ENCODE measurements around the gene ETNK2.

The ETNK2 gene

GRCh38 chr1:204081791-204082513, 69.9 kb downstream of the ETNK2 start:
- DNase-seq, result no peak
- H3K4me3 ChIP-seq (ENCODE audit: low read depth, low read length), result no peak overlapping the region
- no peaks in the 10 kb centered on the region for H3K36me3 ChIP-seq
- H3K9me3 ChIP-seq (ENCODE audit: severe bottlenecking), result no peaks in the 10 kb centered on the region
- no peak for TF ChIP-seq CTCF (IDR thresholded peaks at IDR 0.05; ENCODE audit: low read depth, low read length)
- no peaks in the 10 kb centered on the region for H3K27me3 ChIP-seq (ENCODE audit: insufficient read depth, low read depth, severe bottlenecking)
- no peak overlapping the region for H3K27ac ChIP-seq

GRCh38 chr1:204081164-204081790, 70.6 kb downstream of the ETNK2 start:
- TF ChIP-seq CTCF (IDR thresholded peaks at IDR 0.05; ENCODE audit: low read depth, low read length), result no peak
- Histone ChIP-seq H3K4me3 (ENCODE audit: low read depth, low read length) (no peak overlapping the region), H3K27ac (no peak overlapping the region), H3K9me3 (ENCODE audit: severe bottlenecking) (no peaks in the 10 kb centered on the region), H3K27me3 (ENCODE audit: insufficient read depth, low read depth, severe bottlenecking) (peaks cover 3% of the 10 kb centered on the region), H3K36me3 (no peaks in the 10 kb centered on the region)
- no peak for DNase-seq
